C4-2B (cell line): Measurements from ENCODE around the gene CDH23.
"Not testable (repeated sequence)": the region's sequence is repeated elsewhere in the genome, so short reads cannot be mapped to it uniquely, and the experiment has no call there.

ENCODE experiments used
- H3K27ac ChIP-seq: fragments of 450-650 bp; 2 replicates; pipeline ENCODE4 v1.5.1; 2017
- ZFX ChIP-seq: fragments of 450-650 bp; IDR thresholded peaks from 2 replicates; pipeline ENCODE4 v1.6.1; 2017
- TF ChIP-seq, protein P1 (sequence below): fragments of 450-650 bp; conservative IDR thresholded peaks from 2 replicates; pipeline ENCODE4 v1.5.1; 2017; ENCODE audit warnings: mild to moderate bottlenecking

CDH23 gene

DNA sequence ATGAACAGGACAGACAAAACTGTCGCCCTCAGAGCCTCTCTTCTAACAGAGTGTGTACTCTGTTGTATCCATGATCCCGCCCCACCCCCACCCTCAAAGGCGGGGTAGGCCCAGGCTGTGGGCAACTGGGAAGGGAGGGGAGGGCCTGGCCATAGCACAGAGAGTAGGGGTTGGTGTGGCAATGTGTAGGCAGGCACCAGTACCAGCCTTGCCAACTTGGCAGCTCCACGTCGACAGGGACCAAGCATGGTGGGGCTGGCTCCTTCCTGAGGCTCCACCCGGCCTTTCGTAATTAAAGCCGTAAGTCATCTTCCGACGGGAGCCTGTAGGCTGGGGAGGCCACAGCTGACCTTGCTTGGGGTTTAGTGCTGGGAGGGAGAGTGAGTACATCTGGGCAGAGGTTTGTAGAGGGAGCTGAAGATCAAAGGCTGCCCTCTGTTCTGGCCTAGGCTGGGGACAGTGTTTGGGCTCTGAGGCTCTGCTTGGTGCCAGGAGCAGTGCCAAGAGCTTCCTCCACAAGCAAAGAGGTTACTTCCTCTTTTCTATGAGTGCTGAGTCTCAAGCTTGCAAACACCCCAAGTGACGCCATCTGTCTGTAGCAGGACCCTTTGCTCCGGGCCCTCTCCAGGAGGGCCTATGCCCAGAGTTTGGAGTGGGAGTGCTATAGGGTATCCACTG lies 201.2 kb downstream of the CDH23 start:
- TF ChIP-seq ZFX, result no peak
- TF ChIP-seq, protein P1, sequence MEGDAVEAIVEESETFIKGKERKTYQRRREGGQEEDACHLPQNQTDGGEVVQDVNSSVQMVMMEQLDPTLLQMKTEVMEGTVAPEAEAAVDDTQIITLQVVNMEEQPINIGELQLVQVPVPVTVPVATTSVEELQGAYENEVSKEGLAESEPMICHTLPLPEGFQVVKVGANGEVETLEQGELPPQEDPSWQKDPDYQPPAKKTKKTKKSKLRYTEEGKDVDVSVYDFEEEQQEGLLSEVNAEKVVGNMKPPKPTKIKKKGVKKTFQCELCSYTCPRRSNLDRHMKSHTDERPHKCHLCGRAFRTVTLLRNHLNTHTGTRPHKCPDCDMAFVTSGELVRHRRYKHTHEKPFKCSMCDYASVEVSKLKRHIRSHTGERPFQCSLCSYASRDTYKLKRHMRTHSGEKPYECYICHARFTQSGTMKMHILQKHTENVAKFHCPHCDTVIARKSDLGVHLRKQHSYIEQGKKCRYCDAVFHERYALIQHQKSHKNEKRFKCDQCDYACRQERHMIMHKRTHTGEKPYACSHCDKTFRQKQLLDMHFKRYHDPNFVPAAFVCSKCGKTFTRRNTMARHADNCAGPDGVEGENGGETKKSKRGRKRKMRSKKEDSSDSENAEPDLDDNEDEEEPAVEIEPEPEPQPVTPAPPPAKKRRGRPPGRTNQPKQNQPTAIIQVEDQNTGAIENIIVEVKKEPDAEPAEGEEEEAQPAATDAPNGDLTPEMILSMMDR, result no peak
- H3K27ac ChIP-seq, result peak overlapping the region; percentile 22; the same call in 1 of the 2 replicates

GRCh38 chr10:71598621-71599055 lies 201.9 kb downstream of the CDH23 start:
- TF ChIP-seq, protein P1, result no peak
- TF ChIP-seq ZFX, result no peak
- peak overlapping the region; percentile 22; the same call in 1 of the 2 replicates for H3K27ac ChIP-seq

GRCh38 chr10:71599518-71599917 lies 202.8 kb downstream of the CDH23 start:
- TF ChIP-seq, protein P1, result no peak
- TF ChIP-seq ZFX, result no peak
- no peak overlapping the region for H3K27ac ChIP-seq

DNA sequence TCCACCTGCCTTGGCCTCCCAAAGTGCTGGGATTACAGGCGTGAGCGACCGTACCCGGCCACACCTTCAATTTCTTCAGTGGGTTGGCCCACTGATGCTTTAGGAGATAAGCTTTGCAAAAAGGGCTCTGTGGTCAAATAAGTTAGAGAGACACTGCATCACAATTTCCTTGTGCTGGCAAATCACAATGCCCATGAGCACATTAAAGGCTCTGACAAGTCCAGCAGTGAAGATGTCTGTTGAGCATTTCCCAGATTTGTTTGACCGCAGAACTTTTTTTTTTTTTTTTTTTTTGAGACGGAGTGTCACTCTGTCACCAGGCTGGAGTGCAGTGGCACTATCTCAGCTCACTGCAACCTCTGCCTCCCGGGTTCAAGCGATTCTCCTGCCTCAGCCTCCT lies 203.5 kb downstream of the CDH23 start:
- H3K27ac ChIP-seq, result not testable (repeated sequence)

GRCh38 chr10:71600849-71601248 lies 204.1 kb downstream of the CDH23 start:
- H3K27ac ChIP-seq, result no peak overlapping the region
- no peak for TF ChIP-seq ZFX
- TF ChIP-seq, protein P1, result no peak

DNA sequence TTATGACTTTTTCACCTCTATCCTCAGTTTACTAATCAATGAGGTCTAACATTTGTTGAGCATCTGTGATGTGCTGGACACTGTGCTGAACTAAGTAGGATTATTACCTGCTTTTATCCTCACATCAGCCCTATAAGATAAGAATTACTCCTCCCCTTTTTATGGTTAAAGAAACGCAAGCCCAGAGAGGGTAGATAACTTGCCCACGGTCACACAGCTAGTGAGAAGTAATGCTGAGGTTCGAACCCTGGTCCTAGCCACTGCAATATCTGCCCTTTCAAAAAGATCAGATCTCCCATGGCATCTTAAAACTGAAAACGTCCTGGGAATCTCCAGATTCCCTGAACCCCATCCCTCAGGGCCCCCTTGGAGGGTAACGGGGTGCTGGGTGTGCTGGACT lies 204.6 kb downstream of the CDH23 start:
- H3K27ac ChIP-seq, result no peak overlapping the region
- TF ChIP-seq, protein P1, result no peak
- TF ChIP-seq ZFX, result no peak

DNA sequence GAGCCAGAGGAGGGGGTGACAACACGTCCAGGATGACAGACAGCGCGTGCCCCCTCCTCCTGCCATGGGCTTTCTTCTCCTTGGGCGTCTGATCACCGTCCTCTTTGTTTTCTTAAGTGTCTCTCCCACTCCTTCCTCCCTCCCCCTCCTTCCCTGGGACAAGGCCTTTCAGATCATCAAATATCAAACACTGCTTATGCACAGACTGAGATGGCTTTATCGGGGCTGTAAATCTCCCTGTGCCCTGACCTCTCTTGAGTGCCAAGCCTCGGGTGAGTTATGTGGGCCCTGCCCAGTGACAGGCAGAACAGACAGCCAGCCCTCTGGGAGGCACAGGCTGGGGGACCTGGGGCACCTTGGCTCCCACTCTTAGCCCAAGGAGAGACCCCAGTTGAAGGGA lies 206.4 kb downstream of the CDH23 start:
- H3K27ac ChIP-seq, result peak overlapping the region; percentile 44
- TF ChIP-seq, protein P1, result no peak
- no peak for TF ChIP-seq ZFX

- no peak for TF ChIP-seq ZFX
- TF ChIP-seq, protein P1, result no peak
- peak overlapping the region; percentile 44 for H3K27ac ChIP-seq
Observed at GRCh38 chr10:71603754-71604153, 207.0 kb downstream of the CDH23 start.
